Measurements from ENCODE around the gene PCSK6. TPM values are rescaled to one million over a fixed set of nuclear protein-coding genes. Genes with fewer than 3 reads are reported as not detected.

PCSK6 gene
- total RNA-seq, 1 experiment from 2014 or later, result 11.5 TPM

GRCh38 chr15:101256757-101257156, 232.8 kb downstream of the PCSK6 start:
- in situ Hi-C loops (cut with HindIII; ENCODE audit: low pct_unique_long_range_greater_than_20kb, low sequenced_read_pairs), result no loop called here
- peak; percentile 49 for DNase-seq (ENCODE audit: low read depth, low spot score)

GRCh38 chr15:101255615-101256241, 233.8 kb downstream of the PCSK6 start:
- in situ Hi-C loops (cut with HindIII; ENCODE audit: low pct_unique_long_range_greater_than_20kb, low sequenced_read_pairs), result no loop called here
- no peak for DNase-seq (ENCODE audit: low read depth, low spot score)

DNA sequence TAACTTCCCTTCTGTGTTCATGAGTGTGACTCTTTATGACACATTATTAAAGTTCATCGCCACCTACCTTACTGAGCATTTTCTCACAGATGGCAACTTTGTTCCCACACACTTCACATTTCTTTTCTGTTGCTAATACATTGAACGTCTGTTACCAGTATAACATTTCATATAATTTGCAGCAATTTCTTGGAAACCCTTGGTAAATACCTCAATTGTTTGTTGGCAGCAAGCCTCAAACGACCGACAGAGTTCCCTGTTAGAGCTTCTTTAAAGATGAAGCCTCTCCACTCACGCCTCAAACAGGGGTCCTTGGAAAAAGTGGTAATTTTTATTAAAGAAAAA, 234.5 kb downstream of the PCSK6 start:
- in situ Hi-C loops (cut with HindIII; ENCODE audit: low pct_unique_long_range_greater_than_20kb, low sequenced_read_pairs), result no loop called here
- no peak for DNase-seq (ENCODE audit: low read depth, low spot score)

DNA sequence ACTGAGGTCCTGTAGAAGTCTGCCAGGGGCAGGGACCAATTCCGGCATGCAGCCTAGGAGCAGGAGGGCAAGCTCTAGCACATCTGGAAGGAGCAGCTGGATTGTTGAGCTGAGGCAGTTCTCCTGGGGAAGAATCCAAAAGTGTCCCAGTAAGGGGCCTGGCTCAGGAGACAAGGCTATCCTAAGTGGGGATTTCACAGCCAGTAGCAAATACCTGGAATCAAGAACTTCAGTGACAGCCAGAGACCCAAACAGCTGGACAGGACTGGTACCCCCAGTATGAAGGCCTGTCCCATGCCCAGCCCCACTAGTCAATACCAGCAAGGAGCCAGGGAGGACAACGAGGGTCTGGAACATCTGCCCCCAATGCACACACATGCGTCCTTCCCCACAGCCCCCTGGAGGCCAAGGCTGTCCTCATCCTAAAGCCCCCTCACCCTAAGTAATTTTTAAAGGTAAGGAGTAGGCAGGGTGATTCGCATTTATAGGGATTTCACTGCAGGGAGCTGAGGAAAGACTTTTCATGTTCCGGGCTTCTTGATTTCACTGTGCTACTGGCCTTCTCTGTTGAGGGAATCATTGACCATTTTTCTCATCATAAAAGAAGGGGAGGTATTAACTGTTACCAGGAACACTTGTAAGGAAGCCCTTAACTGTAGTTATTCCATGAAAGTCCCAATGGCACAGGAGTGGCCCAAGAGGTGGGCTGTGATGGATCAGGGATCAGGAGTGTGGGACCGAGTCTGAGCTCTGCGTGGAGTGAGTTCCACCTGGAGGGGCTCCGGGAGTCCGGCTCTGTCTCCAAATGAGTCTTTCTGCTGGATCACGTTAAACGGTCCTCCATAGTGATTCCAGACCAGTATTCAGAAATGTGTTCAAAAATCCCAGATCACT, 235.1 kb downstream of the PCSK6 start:
- DNase-seq (ENCODE audit: low read depth, low spot score), result no peak
- in situ Hi-C loops (cut with HindIII; ENCODE audit: low pct_unique_long_range_greater_than_20kb, low sequenced_read_pairs), result no loop called here

Other genes starting within 250 kb of the PCSK6 start
- 22.4 and 23.0 TPM in 2 replicates for gene CHSY1, start 237.7 kb downstream of the PCSK6 start, total RNA-seq (2014; rRNA removed; shearing (Covaris generic))
- gene SELENOS, start 212.2 kb downstream of the PCSK6 start, total RNA-seq (2014; rRNA removed; shearing (Covaris generic)), result 113 and 128 TPM in 2 replicates
- gene SNRPA1, start 194.5 kb downstream of the PCSK6 start, total RNA-seq (2014; rRNA removed; shearing (Covaris generic)), result 23.6 and 31.3 TPM in 2 replicates
- 48.4 and 53.7 TPM in 2 replicates for gene TM2D3, start 162.7 kb upstream of the PCSK6 start, total RNA-seq (2014; rRNA removed; shearing (Covaris generic))
- gene TARS3, start 234.8 kb upstream of the PCSK6 start, total RNA-seq (2014; rRNA removed; shearing (Covaris generic)), result 10.8 and 10.9 TPM in 2 replicates